Activated CD8-positive, alpha-beta T cell treated with anti-CD3 and anti-CD28 coated beads for 36 hours (primary cell): ENCODE results near the gene COLEC12. TPM values are rescaled to one million over a fixed set of nuclear protein-coding genes. Genes with fewer than 3 reads are reported as not detected.

Experiments used
- ATAC-seq: fragments of 200-7000 bp; cut with Tn5 transposase; one replicate; pipeline ENCODE4 v1.10.0; 2021; ENCODE audit warnings: mild to moderate bottlenecking, moderate library complexity
- CTCF ChIA-PET: fragments of 350-600 bp; sonication (Branson Sonifier 250); formaldehyde crosslinking; loops from one replicate; lab custom pipeline; 2021; ENCODE audit warnings: antibody characterized with exemption; lab: Charles Lee
- POLR2A ChIA-PET: fragments of 350-600 bp; sonication (Branson Sonifier 250); formaldehyde crosslinking; loops from one replicate; lab custom pipeline; 2021; ENCODE audit warnings: antibody characterized with exemption; lab: Charles Lee
- DNase-seq: peaks from one replicate; pipeline ENCODE4 v3.0.0-alpha.2; 2020
- H3K27ac Mint-ChIP-seq: one replicate; pipeline ENCODE4 v1.8.0; 2021; ENCODE audit warnings: mild to moderate bottlenecking, mixed read lengths
- H3K27me3 Mint-ChIP-seq: one replicate; pipeline ENCODE4 v1.8.0; 2021; ENCODE audit warnings: mixed read lengths
- H3K36me3 Mint-ChIP-seq: one replicate; pipeline ENCODE4 v1.8.0; 2021; ENCODE audit warnings: low read depth, mixed read lengths
- H3K4me1 Mint-ChIP-seq: one replicate; pipeline ENCODE4 v1.8.0; 2021; ENCODE audit warnings: low read depth, mixed read lengths
- H3K4me3 Mint-ChIP-seq: one replicate; pipeline ENCODE4 v1.8.0; 2021; ENCODE audit warnings: mild to moderate bottlenecking, moderate library complexity, mixed read lengths
- H3K9me3 Mint-ChIP-seq: one replicate; pipeline ENCODE4 v1.8.0; 2021; ENCODE audit warnings: mixed read lengths
- intact Hi-C: fragments of 100-400 bp; cut with micrococcal nuclease; formaldehyde crosslinking; loops from one replicate; pipeline ENCODE4 v1.10.0; 2022
- total RNA-seq, 2 experiments: library from RNA; stranded (reverse); gene quantifications; one replicate each; pipeline ENCODE4 v1.2.3, GENCODE V29; 2021
- TF ChIP-seq, protein P1 (sequence below): fragments of 200-600 bp; IDR thresholded peaks from one replicate; pipeline ENCODE4 v1.8.0; 2022; ENCODE audit warnings: antibody characterized with exemption, mild to moderate bottlenecking

COLEC12 gene
- total RNA-seq: not detected

DNA sequence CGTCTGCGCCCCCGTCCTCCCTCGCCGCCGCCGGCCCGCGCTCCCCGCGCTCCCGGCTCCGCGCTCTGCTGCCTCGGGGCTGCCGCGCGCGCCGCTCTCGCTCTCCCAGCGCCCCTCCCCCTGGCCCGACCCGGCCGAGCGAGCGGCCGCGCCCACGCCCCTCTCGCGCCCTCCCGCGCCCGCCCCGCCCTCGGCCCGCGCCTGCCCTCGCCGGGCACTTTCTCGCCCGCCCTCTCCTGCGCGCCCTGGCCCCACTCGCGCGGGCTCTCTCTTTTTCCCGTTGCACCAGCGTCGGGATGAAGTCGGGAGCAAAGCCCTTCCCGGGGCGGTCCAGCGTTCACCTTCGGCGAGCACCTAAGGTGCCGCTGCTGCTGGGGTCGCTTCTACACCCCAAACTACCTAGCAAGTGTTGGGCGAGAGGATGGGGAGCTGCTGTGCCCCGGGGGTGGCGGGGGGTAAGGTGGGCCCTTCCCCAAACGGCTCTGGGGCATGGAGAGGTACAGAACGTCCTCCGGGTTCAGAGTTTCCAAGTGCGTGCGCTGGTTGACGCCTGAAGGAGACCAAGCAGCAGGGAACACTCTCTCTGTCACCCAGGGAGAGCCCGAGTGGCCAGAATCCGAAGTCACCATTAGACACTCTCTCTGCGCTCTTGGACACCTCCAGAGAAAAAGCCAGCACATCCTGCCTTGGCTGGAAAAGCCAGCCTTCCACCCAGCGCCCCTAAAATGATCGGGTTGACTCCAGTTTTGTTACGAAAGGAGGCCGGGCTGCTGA is at the start of gene COLEC12:
TSS of gene COLEC12 (minus strand) at position 70 of the 774 bp plus-strand sequence. CDS start 187 bp downstream, outside the sequence.
- Mint-ChIP-seq H3K36me3 (no peaks in the 10 kb centered on the region), H3K27ac (no peak within 1 kb of the TSS), H3K4me3 (no peak within 1 kb of the TSS), H3K27me3 (peaks cover 39% of the 10 kb centered on the region), H3K9me3 (no peaks in the 10 kb centered on the region), H3K4me1 (peaks cover 2% of the 10 kb centered on the region)
- ChIA-PET POLR2A (interaction anchor here (1.1 kb wide), 1 partner anchor 9 kb away, joined by 3 read pairs; no protein-coding TSS in a partner anchor), CTCF (interaction anchor here (1.3 kb wide), 1 partner anchor 19 kb away, joined by 3 read pairs; no protein-coding TSS in a partner anchor)
- TF ChIP-seq, protein P1, sequence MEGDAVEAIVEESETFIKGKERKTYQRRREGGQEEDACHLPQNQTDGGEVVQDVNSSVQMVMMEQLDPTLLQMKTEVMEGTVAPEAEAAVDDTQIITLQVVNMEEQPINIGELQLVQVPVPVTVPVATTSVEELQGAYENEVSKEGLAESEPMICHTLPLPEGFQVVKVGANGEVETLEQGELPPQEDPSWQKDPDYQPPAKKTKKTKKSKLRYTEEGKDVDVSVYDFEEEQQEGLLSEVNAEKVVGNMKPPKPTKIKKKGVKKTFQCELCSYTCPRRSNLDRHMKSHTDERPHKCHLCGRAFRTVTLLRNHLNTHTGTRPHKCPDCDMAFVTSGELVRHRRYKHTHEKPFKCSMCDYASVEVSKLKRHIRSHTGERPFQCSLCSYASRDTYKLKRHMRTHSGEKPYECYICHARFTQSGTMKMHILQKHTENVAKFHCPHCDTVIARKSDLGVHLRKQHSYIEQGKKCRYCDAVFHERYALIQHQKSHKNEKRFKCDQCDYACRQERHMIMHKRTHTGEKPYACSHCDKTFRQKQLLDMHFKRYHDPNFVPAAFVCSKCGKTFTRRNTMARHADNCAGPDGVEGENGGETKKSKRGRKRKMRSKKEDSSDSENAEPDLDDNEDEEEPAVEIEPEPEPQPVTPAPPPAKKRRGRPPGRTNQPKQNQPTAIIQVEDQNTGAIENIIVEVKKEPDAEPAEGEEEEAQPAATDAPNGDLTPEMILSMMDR: no peak
- ATAC-seq: no peak
- no peak for DNase-seq
- intact Hi-C loops: no loop called here

- TF ChIP-seq, protein P1: no peak
Observed at GRCh38 chr18:549967-550366, 49.5 kb upstream of the COLEC12 start.

DNA sequence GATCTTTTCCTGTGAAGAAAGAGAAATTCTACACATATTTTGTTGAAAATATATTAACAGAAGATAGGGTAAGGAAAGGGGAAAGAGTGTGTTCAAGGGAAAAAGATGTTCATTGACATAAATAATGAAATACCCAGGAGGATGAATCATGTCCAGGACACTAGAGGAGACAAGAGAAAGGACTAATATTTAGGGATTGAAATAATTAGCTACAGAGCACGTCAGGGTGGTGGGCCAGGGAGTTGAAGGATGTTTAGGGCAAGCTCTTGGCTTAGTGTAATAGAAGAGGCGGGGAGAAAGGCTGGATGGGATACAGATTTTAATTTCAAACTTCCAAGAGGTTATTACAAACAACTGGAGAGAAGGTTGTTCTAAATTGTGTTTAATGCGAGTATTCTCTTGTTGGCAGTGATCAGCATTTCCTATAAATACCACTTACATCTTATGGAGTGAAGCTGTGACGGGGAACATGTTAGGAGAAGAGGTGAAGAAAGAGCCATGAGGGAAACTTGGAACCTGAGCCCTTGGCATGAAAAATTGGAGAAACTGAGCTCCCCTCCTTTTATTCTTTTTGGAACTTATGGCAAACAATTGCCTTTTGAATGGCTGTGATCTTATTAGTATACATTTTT is 43.1 kb upstream of the COLEC12 start:
- no peaks in the 10 kb centered on the region for H3K4me1 Mint-ChIP-seq
- no peaks in the 10 kb centered on the region for H3K9me3 Mint-ChIP-seq
- ChIA-PET POLR2A (no interaction called here), CTCF (no interaction called here)
- ATAC-seq: no peak
- intact Hi-C loops: no loop called here
- H3K4me3 Mint-ChIP-seq: no peak overlapping the region
- TF ChIP-seq, protein P1: no peak
- no peaks in the 10 kb centered on the region for H3K27me3 Mint-ChIP-seq
- no peak for DNase-seq
- H3K27ac Mint-ChIP-seq: no peak overlapping the region
- H3K36me3 Mint-ChIP-seq: no peaks in the 10 kb centered on the region

More at GRCh38 chr18:549967-550366, 49.5 kb upstream of the COLEC12 start:
- DNase-seq (no peak), ATAC-seq (no peak)
- Mint-ChIP-seq H3K9me3 (no peaks in the 10 kb centered on the region), H3K4me1 (no peaks in the 10 kb centered on the region), H3K27me3 (peaks cover 3% of the 10 kb centered on the region), H3K36me3 (no peaks in the 10 kb centered on the region), H3K4me3 (no peak overlapping the region), H3K27ac (no peak overlapping the region)
- CTCF ChIA-PET: no interaction called here
- intact Hi-C loops: no loop called here
- POLR2A ChIA-PET: no interaction called here

DNA sequence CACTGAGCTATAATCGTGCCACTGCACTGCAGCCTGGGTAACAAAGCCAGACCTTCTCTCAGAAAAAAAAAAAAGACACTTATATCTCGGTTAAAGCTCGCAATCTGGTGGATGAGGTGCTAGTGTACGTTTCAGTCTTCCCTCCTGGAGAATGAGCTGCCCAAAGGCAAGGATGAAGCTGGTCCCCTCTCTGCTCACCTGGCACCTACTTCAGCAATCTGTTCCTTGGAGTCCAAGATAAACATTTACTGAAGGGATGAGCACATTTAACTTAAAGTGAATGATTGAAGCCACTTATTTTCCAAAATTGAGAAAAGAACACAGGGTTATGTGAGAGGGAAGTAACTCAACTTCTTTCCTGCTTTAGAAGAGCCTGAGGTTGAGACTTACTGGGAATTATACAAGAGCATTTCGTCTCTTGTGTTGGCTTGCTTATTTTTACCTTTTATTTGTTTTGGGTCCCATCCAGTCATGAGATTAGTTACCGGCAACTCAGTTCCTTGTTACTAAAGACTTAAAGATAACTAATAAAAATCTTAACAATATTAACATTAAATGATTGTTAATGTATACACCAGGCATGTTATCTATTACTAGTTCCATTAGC is 33.6 kb upstream of the COLEC12 start:
- no peaks in the 10 kb centered on the region for H3K4me1 Mint-ChIP-seq
- no peaks in the 10 kb centered on the region for H3K9me3 Mint-ChIP-seq
- H3K27ac Mint-ChIP-seq: no peak overlapping the region
- TF ChIP-seq, protein P1: no peak
- ChIA-PET POLR2A (no interaction called here), CTCF (no interaction called here)
- DNase-seq (no peak), ATAC-seq (no peak)
- no peak overlapping the region for H3K4me3 Mint-ChIP-seq
- H3K36me3 Mint-ChIP-seq: no peaks in the 10 kb centered on the region
- intact Hi-C loops: no loop called here
- peaks cover 4% of the 10 kb centered on the region for H3K27me3 Mint-ChIP-seq
